Trophoblast cell (in vitro differentiated cells and primary cell): ENCODE data around the gene CNTRL.
A peak's percentile ranks its signal among the peaks of the same experiment; 100 is the strongest.

Experiments
- DNase-seq, 2 donors: peaks; one replicate each; pipeline ENCODE4 v3.0.0-alpha.2; 2016
- H2AFZ ChIP-seq: 2 replicates; pipeline ENCODE4 v1.6.1; 2013; ENCODE audit warnings: low read length, moderate library complexity, mild to moderate bottlenecking; ENCODE audit not compliant: insufficient read depth, poor library complexity
- H2AK5ac ChIP-seq: 2 replicates; pipeline ENCODE4 v1.6.1; 2013; ENCODE audit warnings: mild to moderate bottlenecking, low read length
- H2BK120ac ChIP-seq: 2 replicates; pipeline ENCODE4 v1.6.1; 2013; ENCODE audit warnings: low read length, mild to moderate bottlenecking, moderate library complexity; ENCODE audit not compliant: insufficient read depth, poor library complexity
- H2BK12ac ChIP-seq: 2 replicates; pipeline ENCODE4 v1.6.1; 2013; ENCODE audit warnings: mild to moderate bottlenecking, low read length, moderate library complexity
- H2BK5ac ChIP-seq: 2 replicates; pipeline ENCODE4 v1.6.1; 2013; ENCODE audit warnings: low read length, low read depth, moderate library complexity, mild to moderate bottlenecking; ENCODE audit not compliant: poor library complexity
- H3K14ac ChIP-seq: 2 replicates; pipeline ENCODE4 v1.6.1; 2013; ENCODE audit warnings: mild to moderate bottlenecking, low read length
- H3K18ac ChIP-seq: 2 replicates; pipeline ENCODE4 v1.6.1; 2013; ENCODE audit warnings: mild to moderate bottlenecking, low read length
- H3K23ac ChIP-seq: 2 replicates; pipeline ENCODE4 v1.6.1; 2013; ENCODE audit warnings: low read length
- H3K27ac ChIP-seq: 2 replicates; pipeline ENCODE4 v1.5.1; 2013; ENCODE audit warnings: low read depth, mild to moderate bottlenecking, inconsistent platforms, low read length, moderate library complexity
- H3K27me3 ChIP-seq: 2 replicates; pipeline ENCODE4 v1.6.1; 2013; ENCODE audit warnings: inconsistent platforms, mild to moderate bottlenecking, low read length, moderate library complexity; ENCODE audit not compliant: insufficient read depth
- H3K36me3 ChIP-seq, 2 experiments: 1 replicate in 1 of 2; 2 replicates in 1 of 2; pipeline ENCODE4 v1.6.1; 2013; ENCODE audit warnings: low read length in 2 of 2, mild to moderate bottlenecking in 2 of 2, moderate library complexity in 1 of 2; ENCODE audit not compliant: insufficient read depth in 2 of 2, control insufficient read depth in 1 of 2
- H3K4ac ChIP-seq: 2 replicates; pipeline ENCODE4 v1.6.1; 2013; ENCODE audit warnings: low read depth, mild to moderate bottlenecking, low read length, moderate library complexity
- H3K4me1 ChIP-seq, 2 experiments: 1 replicate in 1 of 2; 2 replicates in 1 of 2; pipeline ENCODE4 v1.6.1; 2013; ENCODE audit warnings: low read length in 2 of 2, mild to moderate bottlenecking in 2 of 2, moderate library complexity in 1 of 2; ENCODE audit not compliant: insufficient read depth in 2 of 2, control insufficient read depth in 1 of 2
- H3K4me2 ChIP-seq: 2 replicates; pipeline ENCODE4 v1.6.1; 2013; ENCODE audit warnings: inconsistent platforms, mild to moderate bottlenecking, low read length, moderate library complexity
- H3K4me3 ChIP-seq: 2 replicates; pipeline ENCODE4 v1.5.1; 2013; ENCODE audit warnings: mild to moderate bottlenecking, low read depth, low read length, inconsistent platforms
- H3K79me1 ChIP-seq: one replicate; pipeline ENCODE4 v1.6.1; 2013; ENCODE audit warnings: low read length
- H3K79me2 ChIP-seq: 2 replicates; pipeline ENCODE4 v1.6.1; 2013; ENCODE audit warnings: low read length, mild to moderate bottlenecking; ENCODE audit not compliant: control insufficient read depth, insufficient read depth, poor library complexity
- H3K9ac ChIP-seq: 2 replicates; pipeline ENCODE4 v1.6.1; 2013; ENCODE audit warnings: mild to moderate bottlenecking, low read length
- H3K9me3 ChIP-seq: 2 replicates; pipeline ENCODE4 v1.6.1; 2013; ENCODE audit warnings: low read depth, mild to moderate bottlenecking, control low read depth, inconsistent platforms, low read length; ENCODE audit not compliant: insufficient read depth
- H4K12ac ChIP-seq: 2 replicates; pipeline ENCODE4 v1.6.1; 2013; ENCODE audit warnings: low read depth, mild to moderate bottlenecking, low read length, moderate library complexity
- H4K8ac ChIP-seq: 2 replicates; pipeline ENCODE4 v1.6.1; 2013; ENCODE audit warnings: low read depth, mild to moderate bottlenecking, low read length, moderate library complexity
- H4K91ac ChIP-seq: one replicate; pipeline ENCODE4 v1.6.1; 2013; ENCODE audit warnings: low read depth, mild to moderate bottlenecking, low read length, moderate library complexity
- WGBS: extraction: QIAGEN DNeasy Blood & Tissue Kit; methylation state at CpG from one replicate; pipeline ENCODE4 v1.1.7; 2013; ENCODE audit warnings: missing lambda C conversion rate; ENCODE audit not compliant: insufficient read length, insufficient coverage; ENCODE audit errors: extremely low coverage; 5-methylcytosine and 5-hydroxymethylcytosine counted together

CNTRL gene

DNA sequence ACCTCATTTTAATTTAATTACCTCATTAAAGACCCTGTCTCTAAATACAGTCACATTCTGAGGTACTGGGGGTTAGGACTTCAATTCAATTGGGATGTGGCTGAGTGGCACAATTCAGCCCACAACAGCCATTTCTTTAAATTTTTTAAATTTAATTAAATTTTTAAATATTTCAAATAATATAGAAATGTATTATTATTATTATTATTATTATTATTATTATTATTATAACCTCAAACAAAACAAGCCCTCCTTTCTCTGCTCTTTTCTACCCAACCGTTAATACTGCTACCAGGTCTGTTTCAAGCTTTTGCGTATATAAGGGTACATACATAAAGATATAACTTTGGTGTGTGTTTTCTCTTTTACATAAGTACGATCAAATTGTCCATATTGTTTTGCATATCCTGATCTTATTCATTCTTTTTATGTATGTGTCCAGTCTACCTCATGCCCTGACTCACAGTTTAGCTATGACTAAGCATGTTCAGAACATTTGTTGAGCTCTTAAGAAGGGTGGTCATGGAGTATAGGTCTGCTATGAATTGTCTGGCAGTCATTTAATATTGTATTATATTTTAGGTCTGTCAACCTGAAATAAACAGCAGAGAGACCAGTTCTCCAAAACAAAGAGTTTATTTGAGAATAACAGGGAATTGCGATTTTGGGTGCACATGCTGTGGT, 143.0 kb downstream of the CNTRL start:
- DNase-seq = no peak
- H3K4me3 ChIP-seq = no peak overlapping the region
- no peaks in the 10 kb centered on the region for H3K27me3 ChIP-seq
- no peak overlapping the region for H3K4ac ChIP-seq
- H3K9me3 ChIP-seq = no peaks in the 10 kb centered on the region
- no peak overlapping the region for H2AK5ac ChIP-seq
- no peaks in the 10 kb centered on the region for H3K79me1 ChIP-seq
- no peak overlapping the region for H4K91ac ChIP-seq
- no peak overlapping the region for H3K27ac ChIP-seq
- H3K18ac ChIP-seq = no peak overlapping the region
- no peaks in the 10 kb centered on the region for H3K36me3 ChIP-seq
- H4K12ac ChIP-seq = no peak overlapping the region
- peaks cover 0 to 1% of the 10 kb centered on the region in 2 experiments for H3K4me1 ChIP-seq
- no peaks in the 10 kb centered on the region for H3K79me2 ChIP-seq
- no peak overlapping the region for H3K9ac ChIP-seq
- no peak overlapping the region for H4K8ac ChIP-seq
- H2BK12ac ChIP-seq = no peak overlapping the region
- no peak overlapping the region for H3K23ac ChIP-seq
- no peak overlapping the region for H2BK5ac ChIP-seq
- H3K4me2 ChIP-seq = no peak overlapping the region
- H2AFZ ChIP-seq = no peak overlapping the region
- H3K14ac ChIP-seq = no peak overlapping the region
- WGBS = no CpG with 5 or more reads among the region's 4 CpGs
- no peak overlapping the region for H2BK120ac ChIP-seq

DNA sequence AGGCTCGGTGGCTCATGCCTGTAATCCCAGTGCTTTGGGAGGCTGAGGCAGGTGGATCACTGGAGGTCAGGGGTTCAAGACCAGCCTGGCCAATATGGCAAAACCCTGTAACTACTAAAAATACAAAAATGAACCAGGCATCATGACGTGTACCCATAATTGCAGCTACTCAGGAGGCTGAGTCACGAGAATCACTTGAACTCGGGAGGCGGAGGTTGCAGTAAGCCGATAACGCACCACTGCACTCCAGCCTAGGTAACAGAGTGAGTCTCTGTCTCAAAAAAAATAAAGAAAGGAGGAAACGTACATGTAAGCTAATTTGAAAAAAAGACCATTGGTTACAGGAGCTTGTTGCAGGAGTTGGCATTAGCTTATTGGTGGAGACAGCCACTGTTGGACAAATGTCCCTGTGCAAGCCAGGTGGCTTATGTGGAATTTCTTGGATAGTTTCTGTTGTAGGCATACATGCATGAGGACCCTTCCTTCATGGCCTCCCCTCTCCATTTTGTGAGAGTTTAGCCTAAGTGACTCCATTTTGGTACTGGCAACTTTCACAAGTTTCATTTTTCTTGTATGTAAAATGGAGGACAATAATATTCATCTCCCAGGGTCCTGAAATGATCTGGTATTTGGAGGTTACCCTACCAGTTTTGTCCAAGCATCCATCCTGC, 143.7 kb downstream of the CNTRL start:
- WGBS = no CpG with 5 or more reads among the region's 8 CpGs
- Histone ChIP-seq H2AK5ac (no peak overlapping the region), H3K27me3 (no peaks in the 10 kb centered on the region), H3K18ac (no peak overlapping the region), H3K27ac (no peak overlapping the region), H2AFZ (no peak overlapping the region), H2BK120ac (no peak overlapping the region), H3K9me3 (no peaks in the 10 kb centered on the region), H4K12ac (no peak overlapping the region), H3K23ac (no peak overlapping the region), H3K4me3 (no peak overlapping the region), H3K4me2 (no peak overlapping the region), H3K9ac (no peak overlapping the region), H3K4ac (no peak overlapping the region), H4K91ac (no peak overlapping the region), H3K36me3 (no peaks in the 10 kb centered on the region), H2BK5ac (no peak overlapping the region), H4K8ac (no peak overlapping the region), H3K79me2 (no peaks in the 10 kb centered on the region), H2BK12ac (no peak overlapping the region), H3K14ac (no peak overlapping the region), H3K4me1 (peaks cover 0 to 3% of the 10 kb centered on the region in 2 experiments), H3K79me1 (no peaks in the 10 kb centered on the region)
- DNase-seq = no peak

DNA sequence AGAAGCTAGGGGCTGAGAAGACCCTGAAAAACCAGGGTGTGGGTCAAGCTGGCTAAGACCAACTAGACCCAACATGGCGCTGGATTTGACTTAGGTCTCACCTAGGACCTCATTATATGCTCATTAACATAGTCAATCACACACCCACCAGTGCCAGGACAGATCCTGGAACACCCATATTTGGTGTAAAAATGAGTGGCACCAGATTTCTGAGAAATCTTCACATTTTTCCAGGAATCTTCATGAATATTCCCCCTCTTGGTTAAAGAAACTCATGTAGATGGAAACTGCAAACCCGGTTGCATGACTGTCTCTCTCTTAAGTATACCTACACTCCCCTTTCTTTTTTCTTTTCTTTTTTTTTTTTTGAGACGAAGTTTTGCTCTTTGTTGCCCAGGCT, 144.8 kb downstream of the CNTRL start:
- no peaks in the 10 kb centered on the region for H3K79me2 ChIP-seq
- no peak overlapping the region for H3K27ac ChIP-seq
- H4K8ac ChIP-seq = no peak overlapping the region
- peaks cover 0 to 3% of the 10 kb centered on the region in 2 experiments for H3K4me1 ChIP-seq
- no peak overlapping the region for H3K23ac ChIP-seq
- H3K4me3 ChIP-seq = no peak overlapping the region
- no peak for DNase-seq
- no peaks in the 10 kb centered on the region for H3K9me3 ChIP-seq
- H2BK120ac ChIP-seq = no peak overlapping the region
- no peaks in the 10 kb centered on the region for H3K27me3 ChIP-seq
- no peak overlapping the region for H2AK5ac ChIP-seq
- H4K91ac ChIP-seq = no peak overlapping the region
- no peak overlapping the region for H3K9ac ChIP-seq
- H2BK12ac ChIP-seq = no peak overlapping the region
- H3K36me3 ChIP-seq = no peaks in the 10 kb centered on the region
- H3K4me2 ChIP-seq = no peak overlapping the region
- WGBS = no CpG with 5 or more reads among the region's 3 CpGs
- no peak overlapping the region for H3K18ac ChIP-seq
- H3K14ac ChIP-seq = no peak overlapping the region
- no peak overlapping the region for H2AFZ ChIP-seq
- H2BK5ac ChIP-seq = no peak overlapping the region
- no peak overlapping the region for H3K4ac ChIP-seq
- no peak overlapping the region for H4K12ac ChIP-seq
- no peaks in the 10 kb centered on the region for H3K79me1 ChIP-seq

- no peak overlapping the region for H2BK12ac ChIP-seq
- H3K27ac ChIP-seq = no peak overlapping the region
- no peak overlapping the region for H2AK5ac ChIP-seq
- H3K79me1 ChIP-seq = no peaks in the 10 kb centered on the region
- H4K8ac ChIP-seq = no peak overlapping the region
- H4K12ac ChIP-seq = no peak overlapping the region
- no peaks in the 10 kb centered on the region for H3K79me2 ChIP-seq
- DNase-seq = peak in 1 of 2 donors; percentile 32
- H3K23ac ChIP-seq = no peak overlapping the region
- H3K18ac ChIP-seq = no peak overlapping the region
- H2BK120ac ChIP-seq = no peak overlapping the region
- no peak overlapping the region for H4K91ac ChIP-seq
- H3K14ac ChIP-seq = no peak overlapping the region
- WGBS = no CpG with 5 or more reads among the region's 13 CpGs
- H3K4me2 ChIP-seq = no peak overlapping the region
- H3K4me3 ChIP-seq = no peak overlapping the region
- no peak overlapping the region for H2AFZ ChIP-seq
- H3K4me1 ChIP-seq = peaks cover 0 to 3% of the 10 kb centered on the region in 2 experiments
- H3K27me3 ChIP-seq = no peaks in the 10 kb centered on the region
- no peaks in the 10 kb centered on the region for H3K36me3 ChIP-seq
- no peak overlapping the region for H3K4ac ChIP-seq
- no peaks in the 10 kb centered on the region for H3K9me3 ChIP-seq
- no peak overlapping the region for H3K9ac ChIP-seq
- H2BK5ac ChIP-seq = no peak overlapping the region
These were observed 146.4 kb downstream of the CNTRL start for GRCh38 chr9:121220996-121221663.
